Nephron (organoid): ENCODE results near the gene PEX12.
"Not testable (repeated sequence)": the region's sequence is repeated elsewhere in the genome, so short reads cannot be mapped to it uniquely, and the experiment has no call there.

Experiments used
- H3K27ac Mint-ChIP-seq, 3 experiments: 2 replicates each; pipeline ENCODE4 v1.8.0; 2020; ENCODE audit warnings: mixed read lengths in 3 of 3, mild to moderate bottlenecking in 2 of 3, moderate library complexity in 1 of 3
- H3K27me3 Mint-ChIP-seq: 2 replicates; pipeline ENCODE4 v1.8.0; 2021; ENCODE audit warnings: low read depth, mild to moderate bottlenecking, moderate library complexity, mixed read lengths
- H3K36me3 Mint-ChIP-seq: 2 replicates; pipeline ENCODE4 v1.8.0; 2020; ENCODE audit warnings: low read depth, mixed read lengths
- H3K4me1 Mint-ChIP-seq: 2 replicates; pipeline ENCODE4 v1.8.0; 2020; ENCODE audit warnings: mixed read lengths
- H3K4me3 Mint-ChIP-seq, 3 experiments: 2 replicates each; pipeline ENCODE4 v1.8.0; 2020; ENCODE audit warnings: mild to moderate bottlenecking in 3 of 3, mixed read lengths in 3 of 3, moderate library complexity in 2 of 3
- H3K9me3 Mint-ChIP-seq: 2 replicates; pipeline ENCODE4 v1.8.0; 2020; ENCODE audit warnings: mixed read lengths
- TF ChIP-seq, protein P1 (sequence below), 3 experiments: fragments of 200-600 bp; sonication (generic); IDR thresholded peaks; one replicate each; pipeline ENCODE4 v1.5.0; 2021; ENCODE audit warnings: antibody characterized with exemption in 3 of 3; ENCODE audit not compliant: unreplicated experiment in 3 of 3

Gene PEX12

DNA sequence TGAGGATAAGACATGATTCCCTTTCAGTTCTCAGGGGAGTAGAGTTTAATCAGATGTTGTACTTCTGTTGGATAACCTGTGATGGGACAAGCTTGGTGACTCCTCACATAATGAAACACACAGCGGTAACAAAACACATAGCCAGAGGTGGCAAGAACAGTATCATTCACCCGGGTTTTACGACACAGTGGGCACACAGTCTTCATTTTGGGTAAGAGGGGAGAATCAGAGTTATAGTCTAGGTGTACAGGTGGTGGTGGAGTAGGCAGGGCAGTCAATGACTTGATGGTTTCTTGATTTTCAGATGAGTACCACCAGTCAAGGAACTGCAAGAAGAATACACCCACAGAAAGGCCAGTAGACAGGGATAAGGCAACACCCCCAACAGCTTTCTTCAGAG is 2.6 kb downstream of the PEX12 start:
- TF ChIP-seq, protein P1, sequence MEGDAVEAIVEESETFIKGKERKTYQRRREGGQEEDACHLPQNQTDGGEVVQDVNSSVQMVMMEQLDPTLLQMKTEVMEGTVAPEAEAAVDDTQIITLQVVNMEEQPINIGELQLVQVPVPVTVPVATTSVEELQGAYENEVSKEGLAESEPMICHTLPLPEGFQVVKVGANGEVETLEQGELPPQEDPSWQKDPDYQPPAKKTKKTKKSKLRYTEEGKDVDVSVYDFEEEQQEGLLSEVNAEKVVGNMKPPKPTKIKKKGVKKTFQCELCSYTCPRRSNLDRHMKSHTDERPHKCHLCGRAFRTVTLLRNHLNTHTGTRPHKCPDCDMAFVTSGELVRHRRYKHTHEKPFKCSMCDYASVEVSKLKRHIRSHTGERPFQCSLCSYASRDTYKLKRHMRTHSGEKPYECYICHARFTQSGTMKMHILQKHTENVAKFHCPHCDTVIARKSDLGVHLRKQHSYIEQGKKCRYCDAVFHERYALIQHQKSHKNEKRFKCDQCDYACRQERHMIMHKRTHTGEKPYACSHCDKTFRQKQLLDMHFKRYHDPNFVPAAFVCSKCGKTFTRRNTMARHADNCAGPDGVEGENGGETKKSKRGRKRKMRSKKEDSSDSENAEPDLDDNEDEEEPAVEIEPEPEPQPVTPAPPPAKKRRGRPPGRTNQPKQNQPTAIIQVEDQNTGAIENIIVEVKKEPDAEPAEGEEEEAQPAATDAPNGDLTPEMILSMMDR (IDR thresholded peaks at IDR 0.05; ENCODE audit: unreplicated experiment in 3 of 3): no peak
- Mint-ChIP-seq H3K9me3 (no peaks in the 10 kb centered on the region), H3K27me3 (no peaks in the 10 kb centered on the region), H3K27ac (peak overlapping the region in 2 of 3 experiments; percentile 0 to 2), H3K4me1 (peaks cover 23% of the 10 kb centered on the region), H3K4me3 (peak overlapping the region; percentile 51 to 95 (median 90)), H3K36me3 (peaks cover 9% of the 10 kb centered on the region)

DNA sequence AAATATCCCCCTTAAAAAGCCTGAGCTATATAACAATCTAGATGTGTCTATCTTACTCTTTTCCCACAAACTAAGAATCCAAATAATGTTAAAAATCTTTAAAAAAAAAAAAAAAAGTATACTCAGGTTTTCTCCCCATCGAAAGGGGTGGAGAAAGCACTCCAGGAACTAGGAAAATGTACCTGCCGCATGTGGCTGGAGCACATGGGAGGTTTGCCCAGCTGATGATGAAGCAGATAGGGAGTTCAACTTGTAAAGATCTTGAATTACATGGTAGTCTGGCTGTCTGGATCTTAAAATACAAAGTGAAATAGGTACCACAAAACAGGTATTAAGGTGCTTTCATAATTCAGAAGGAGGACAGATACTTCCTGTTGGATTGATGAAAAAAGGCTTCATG is 9.0 kb downstream of the PEX12 start:
- Mint-ChIP-seq H3K9me3 (no peaks in the 10 kb centered on the region), H3K4me1 (peaks cover 27% of the 10 kb centered on the region), H3K36me3 (peaks cover 3% of the 10 kb centered on the region), H3K27ac (peak overlapping the region in 1 of 3 experiments; percentile 23), H3K27me3 (peaks cover 8% of the 10 kb centered on the region), H3K4me3 (peak overlapping the region; percentile 74 to 95 (median 78))
- TF ChIP-seq, protein P1 (IDR thresholded peaks at IDR 0.05; ENCODE audit: unreplicated experiment in 3 of 3): no peak

DNA sequence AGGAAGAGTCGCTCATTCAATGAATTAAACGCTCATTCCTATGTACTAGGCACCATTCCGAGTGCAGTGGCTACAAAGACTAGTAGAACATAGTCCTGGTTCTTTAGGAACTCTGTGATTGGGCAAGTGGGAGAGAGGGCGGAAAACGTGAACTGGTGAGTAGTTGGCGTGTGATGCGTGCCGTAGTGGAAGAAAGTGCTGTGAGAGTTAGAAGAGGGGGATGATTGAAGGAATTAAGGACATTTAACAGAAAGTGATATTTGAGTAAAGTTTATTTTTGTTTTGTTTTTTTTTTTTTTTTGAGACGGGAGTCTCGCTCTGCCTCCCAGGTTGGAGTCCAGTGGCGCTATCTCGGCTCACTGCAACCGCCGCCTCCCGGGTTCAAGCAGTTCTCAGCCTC is 9.8 kb downstream of the PEX12 start:
- Mint-ChIP-seq H3K27me3 (peaks cover 8% of the 10 kb centered on the region), H3K4me3 (peak overlapping the region; percentile 92 to 95 (median 95)), H3K27ac (peak overlapping the region; percentile 95 to 97 (median 96)), H3K4me1 (peaks cover 27% of the 10 kb centered on the region), H3K36me3 (peaks cover 3% of the 10 kb centered on the region), H3K9me3 (no peaks in the 10 kb centered on the region)
- TF ChIP-seq, protein P1 (IDR thresholded peaks at IDR 0.05; ENCODE audit: unreplicated experiment in 3 of 3): no peak

DNA sequence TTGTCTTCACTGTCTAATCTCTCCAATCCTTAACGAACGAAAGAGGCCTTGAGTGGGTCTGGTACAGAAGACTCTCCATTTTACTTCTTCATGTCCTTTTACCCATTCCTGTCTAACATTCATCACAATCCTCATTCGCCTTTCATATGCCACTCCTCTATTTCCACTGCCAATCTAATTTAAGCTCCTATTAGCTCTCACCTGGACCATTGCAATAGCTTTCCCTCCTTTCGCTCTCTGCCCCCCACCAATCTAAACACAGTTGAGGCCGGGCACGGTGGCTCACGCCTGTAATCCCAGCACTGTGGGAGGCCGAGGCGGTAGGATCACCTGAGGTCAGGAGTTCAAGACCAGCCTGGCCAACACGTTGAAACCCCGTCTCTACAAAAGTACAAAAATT is 11.4 kb downstream of the PEX12 start:
- Mint-ChIP-seq H3K4me1 (peaks cover 27% of the 10 kb centered on the region), H3K4me3 (peak overlapping the region; percentile 92 to 95 (median 95)), H3K9me3 (no peaks in the 10 kb centered on the region), H3K27ac (peak overlapping the region in 2 of 3 experiments; percentile 77 to 95), H3K27me3 (peaks cover 16% of the 10 kb centered on the region), H3K36me3 (peaks cover 3% of the 10 kb centered on the region)
- TF ChIP-seq, protein P1 (IDR thresholded peaks at IDR 0.05; ENCODE audit: unreplicated experiment in 3 of 3): no peak

DNA sequence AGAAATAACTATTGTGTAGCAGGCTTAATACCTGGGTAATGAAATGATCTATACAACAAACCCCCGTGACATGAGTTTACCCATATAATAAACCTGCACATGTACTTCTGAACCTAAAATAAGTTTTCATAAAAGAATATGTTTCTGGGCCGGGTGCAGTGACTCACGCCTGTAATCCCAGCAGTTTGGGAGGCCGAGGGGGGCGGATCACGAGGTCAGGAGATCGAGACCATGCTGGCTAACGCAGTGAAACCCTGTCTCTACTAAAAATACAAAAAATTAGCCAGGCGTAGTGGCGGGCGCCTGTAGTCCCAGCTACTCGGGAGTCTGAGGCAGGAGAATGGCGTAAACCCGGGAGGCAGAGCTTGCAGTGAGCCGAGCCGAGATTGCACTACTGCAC is 15.2 kb downstream of the PEX12 start:
- H3K4me1 Mint-ChIP-seq, H3K4me3 Mint-ChIP-seq, H3K27ac Mint-ChIP-seq, H3K36me3 Mint-ChIP-seq, H3K9me3 Mint-ChIP-seq: not testable (repeated sequence)
- peaks cover 26% of the 10 kb centered on the region for H3K27me3 Mint-ChIP-seq

DNA sequence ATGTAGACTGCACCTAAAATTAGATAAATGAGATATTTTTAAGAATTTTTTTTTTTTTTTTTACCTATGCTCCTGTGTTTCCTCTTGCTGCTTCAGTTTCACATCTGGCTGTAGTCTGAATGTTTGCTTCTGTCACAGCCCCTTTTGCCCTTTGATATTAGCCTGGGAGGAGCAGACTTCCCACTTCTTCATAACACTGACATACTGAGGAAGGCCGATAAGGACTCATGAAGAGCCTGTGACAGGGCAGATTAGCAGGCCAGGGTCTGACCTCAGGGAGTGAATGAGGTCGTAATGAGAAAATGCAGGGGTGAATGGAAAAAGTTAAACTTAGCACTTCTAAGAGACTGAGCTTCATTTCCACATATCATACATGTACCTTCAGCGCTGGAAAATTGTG is 17.7 kb downstream of the PEX12 start, which contains the start of gene SLFN14:
SLFN14 (minus strand) TSS at position 117 of the 400 bp plus-strand sequence. CDS start 2,757 bp downstream, outside the sequence.
- no peak within 1 kb of the TSS for H3K27ac Mint-ChIP-seq
- H3K27me3 Mint-ChIP-seq: peaks cover 30% of the 10 kb centered on the region

More for the DNA sequence above, 17.7 kb downstream of the PEX12 start, which contains the start of gene SLFN14:
- Mint-ChIP-seq H3K36me3 (no peaks in the 10 kb centered on the region), H3K9me3 (no peaks in the 10 kb centered on the region), H3K4me1 (no peaks in the 10 kb centered on the region), H3K4me3 (no peak within 1 kb of the TSS)
- TF ChIP-seq, protein P1 (IDR thresholded peaks at IDR 0.05; ENCODE audit: unreplicated experiment in 3 of 3): no peak
